ENCODE results near the gene RBM8A. TPM values are rescaled to one million over a fixed set of nuclear protein-coding genes. Genes with fewer than 3 reads are reported as not detected.
"Not testable (repeated sequence)": the region's sequence is repeated elsewhere in the genome, so short reads cannot be mapped to it uniquely, and the experiment has no call there.

RBM8A gene
- total and polyA plus RNA-seq, 9 of the 15 experiments (the other 6 are each of a cell fraction or from before 2014, with no cell fraction given): 215 to 1,035 (median 291) TPM

DNA sequence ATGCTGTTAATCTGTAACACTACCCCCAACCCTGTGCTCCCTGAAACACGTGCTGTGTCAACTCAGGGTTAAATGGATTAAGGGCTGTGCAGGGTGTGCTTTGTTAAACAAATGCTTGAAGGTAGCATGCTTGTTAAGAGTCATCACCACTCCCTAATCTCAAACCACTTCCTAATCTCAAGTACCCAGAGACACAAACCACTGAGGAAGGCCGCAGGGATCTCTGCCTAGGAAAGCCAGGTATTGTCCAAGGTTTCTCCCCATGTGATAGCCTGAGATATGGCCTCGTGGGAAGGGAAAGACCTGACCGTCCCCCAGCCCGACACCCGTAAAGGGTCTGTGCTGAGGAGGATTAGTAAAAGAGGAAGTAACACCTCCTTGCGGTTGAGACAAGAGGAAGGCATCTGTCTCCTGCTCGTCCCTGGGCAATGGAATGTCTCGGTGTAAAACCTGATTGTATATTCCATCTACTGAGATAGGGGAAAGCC lies 5.3 kb upstream of the RBM8A start (continued):
- TF ChIP-seq, protein P1, sequence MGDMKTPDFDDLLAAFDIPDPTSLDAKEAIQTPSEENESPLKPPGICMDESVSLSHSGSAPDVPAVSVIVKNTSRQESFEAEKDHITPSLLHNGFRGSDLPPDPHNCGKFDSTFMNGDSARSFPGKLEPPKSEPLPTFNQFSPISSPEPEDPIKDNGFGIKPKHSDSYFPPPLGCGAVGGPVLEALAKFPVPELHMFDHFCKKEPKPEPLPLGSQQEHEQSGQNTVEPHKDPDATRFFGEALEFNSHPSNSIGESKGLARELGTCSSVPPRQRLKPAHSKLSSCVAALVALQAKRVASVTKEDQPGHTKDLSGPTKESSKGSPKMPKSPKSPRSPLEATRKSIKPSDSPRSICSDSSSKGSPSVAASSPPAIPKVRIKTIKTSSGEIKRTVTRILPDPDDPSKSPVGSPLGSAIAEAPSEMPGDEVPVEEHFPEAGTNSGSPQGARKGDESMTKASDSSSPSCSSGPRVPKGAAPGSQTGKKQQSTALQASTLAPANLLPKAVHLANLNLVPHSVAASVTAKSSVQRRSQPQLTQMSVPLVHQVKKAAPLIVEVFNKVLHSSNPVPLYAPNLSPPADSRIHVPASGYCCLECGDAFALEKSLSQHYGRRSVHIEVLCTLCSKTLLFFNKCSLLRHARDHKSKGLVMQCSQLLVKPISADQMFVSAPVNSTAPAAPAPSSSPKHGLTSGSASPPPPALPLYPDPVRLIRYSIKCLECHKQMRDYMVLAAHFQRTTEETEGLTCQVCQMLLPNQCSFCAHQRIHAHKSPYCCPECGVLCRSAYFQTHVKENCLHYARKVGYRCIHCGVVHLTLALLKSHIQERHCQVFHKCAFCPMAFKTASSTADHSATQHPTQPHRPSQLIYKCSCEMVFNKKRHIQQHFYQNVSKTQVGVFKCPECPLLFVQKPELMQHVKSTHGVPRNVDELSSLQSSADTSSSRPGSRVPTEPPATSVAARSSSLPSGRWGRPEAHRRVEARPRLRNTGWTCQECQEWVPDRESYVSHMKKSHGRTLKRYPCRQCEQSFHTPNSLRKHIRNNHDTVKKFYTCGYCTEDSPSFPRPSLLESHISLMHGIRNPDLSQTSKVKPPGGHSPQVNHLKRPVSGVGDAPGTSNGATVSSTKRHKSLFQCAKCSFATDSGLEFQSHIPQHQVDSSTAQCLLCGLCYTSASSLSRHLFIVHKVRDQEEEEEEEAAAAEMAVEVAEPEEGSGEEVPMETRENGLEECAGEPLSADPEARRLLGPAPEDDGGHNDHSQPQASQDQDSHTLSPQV (IDR thresholded peaks at IDR 0.05): peak; percentile 55; the same call in 1 of the 2 replicates
- TF ChIP-seq MXI1 (IDR thresholded peaks at IDR 0.05; ENCODE audit: low read depth, low read length): peak; percentile 49; the same call in 1 of the 2 replicates
- peak; percentile 94 for TF ChIP-seq SMARCA4 (IDR thresholded peaks at IDR 0.05)
- TF ChIP-seq, protein P2, sequence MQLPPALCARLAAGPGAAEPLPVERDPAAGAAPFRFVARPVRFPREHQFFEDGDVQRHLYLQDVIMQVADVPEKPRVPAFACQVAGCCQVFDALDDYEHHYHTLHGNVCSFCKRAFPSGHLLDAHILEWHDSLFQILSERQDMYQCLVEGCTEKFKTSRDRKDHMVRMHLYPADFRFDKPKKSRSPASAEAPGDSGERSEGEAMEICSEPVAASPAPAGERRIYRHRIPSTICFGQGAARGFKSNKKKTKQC (CRISPR knock-in tag; IDR thresholded peaks at IDR 0.05): peak; percentile 17; the same call in 1 of the 2 replicates
- TF ChIP-seq SMAD4 (CRISPR knock-in tag; conservative IDR thresholded peaks at IDR 0.05): peak; percentile 100
- peak; percentile 31; the same call in 1 of the 2 replicates for TF ChIP-seq KAT7 (CRISPR knock-in tag; IDR thresholded peaks at IDR 0.05; ENCODE audit: borderline replicate concordance)
- TF ChIP-seq, protein P3, sequence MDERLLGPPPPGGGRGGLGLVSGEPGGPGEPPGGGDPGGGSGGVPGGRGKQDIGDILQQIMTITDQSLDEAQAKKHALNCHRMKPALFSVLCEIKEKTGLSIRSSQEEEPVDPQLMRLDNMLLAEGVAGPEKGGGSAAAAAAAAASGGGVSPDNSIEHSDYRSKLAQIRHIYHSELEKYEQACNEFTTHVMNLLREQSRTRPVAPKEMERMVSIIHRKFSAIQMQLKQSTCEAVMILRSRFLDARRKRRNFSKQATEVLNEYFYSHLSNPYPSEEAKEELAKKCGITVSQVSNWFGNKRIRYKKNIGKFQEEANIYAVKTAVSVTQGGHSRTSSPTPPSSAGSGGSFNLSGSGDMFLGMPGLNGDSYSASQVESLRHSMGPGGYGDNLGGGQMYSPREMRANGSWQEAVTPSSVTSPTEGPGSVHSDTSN (CRISPR knock-in tag; IDR thresholded peaks at IDR 0.05; ENCODE audit: low read depth): not testable (repeated sequence)
- TF ChIP-seq, protein P3 (tag; conservative IDR thresholded peaks at IDR 0.05; ENCODE audit: low read depth): peak; percentile 56
- TF ChIP-seq MBD2 (IDR thresholded peaks at IDR 0.05; ENCODE audit: borderline replicate concordance, low read depth): peak; percentile 67; the same call in 1 of the 2 replicates
- TF ChIP-seq KDM1A (IDR thresholded peaks at IDR 0.05): peak; percentile 99
- TF ChIP-seq MECOM (CRISPR knock-in tag; IDR thresholded peaks at IDR 0.05): peak; percentile 90
- peak in 1 of 2 experiments; percentile 96; a peak in 2 of 4 replicates for TF ChIP-seq HDAC1 (IDR thresholded peaks at IDR 0.05)
- TF ChIP-seq, protein P4, sequence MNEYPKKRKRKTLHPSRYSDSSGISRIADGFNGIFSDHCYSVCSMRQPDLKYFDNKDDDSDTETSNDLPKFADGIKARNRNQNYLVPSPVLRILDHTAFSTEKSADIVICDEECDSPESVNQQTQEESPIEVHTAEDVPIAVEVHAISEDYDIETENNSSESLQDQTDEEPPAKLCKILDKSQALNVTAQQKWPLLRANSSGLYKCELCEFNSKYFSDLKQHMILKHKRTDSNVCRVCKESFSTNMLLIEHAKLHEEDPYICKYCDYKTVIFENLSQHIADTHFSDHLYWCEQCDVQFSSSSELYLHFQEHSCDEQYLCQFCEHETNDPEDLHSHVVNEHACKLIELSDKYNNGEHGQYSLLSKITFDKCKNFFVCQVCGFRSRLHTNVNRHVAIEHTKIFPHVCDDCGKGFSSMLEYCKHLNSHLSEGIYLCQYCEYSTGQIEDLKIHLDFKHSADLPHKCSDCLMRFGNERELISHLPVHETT (CRISPR knock-in tag; conservative IDR thresholded peaks at IDR 0.05 in 1 of 2, IDR thresholded peaks at IDR 0.05 in 1 of 2): peak in 1 of 2 experiments; percentile 55; a peak in 1 of 4 replicates
- TF ChIP-seq PHB2 (IDR thresholded peaks at IDR 0.05; ENCODE audit: low read depth): peak; percentile 85
- peak; percentile 77 for TF ChIP-seq LEF1 (IDR thresholded peaks at IDR 0.05)
- TF ChIP-seq, protein P5, sequence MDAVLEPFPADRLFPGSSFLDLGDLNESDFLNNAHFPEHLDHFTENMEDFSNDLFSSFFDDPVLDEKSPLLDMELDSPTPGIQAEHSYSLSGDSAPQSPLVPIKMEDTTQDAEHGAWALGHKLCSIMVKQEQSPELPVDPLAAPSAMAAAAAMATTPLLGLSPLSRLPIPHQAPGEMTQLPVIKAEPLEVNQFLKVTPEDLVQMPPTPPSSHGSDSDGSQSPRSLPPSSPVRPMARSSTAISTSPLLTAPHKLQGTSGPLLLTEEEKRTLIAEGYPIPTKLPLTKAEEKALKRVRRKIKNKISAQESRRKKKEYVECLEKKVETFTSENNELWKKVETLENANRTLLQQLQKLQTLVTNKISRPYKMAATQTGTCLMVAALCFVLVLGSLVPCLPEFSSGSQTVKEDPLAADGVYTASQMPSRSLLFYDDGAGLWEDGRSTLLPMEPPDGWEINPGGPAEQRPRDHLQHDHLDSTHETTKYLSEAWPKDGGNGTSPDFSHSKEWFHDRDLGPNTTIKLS (IDR thresholded peaks at IDR 0.05; ENCODE audit: borderline replicate concordance, low read depth): peak; percentile 12; the same call in 1 of the 2 replicates
- peak; percentile 94 for TF ChIP-seq DPF2 (IDR thresholded peaks at IDR 0.05)
- peak; percentile 99 for TF ChIP-seq HDAC2 (IDR thresholded peaks at IDR 0.05)
- TF ChIP-seq ARID1B (IDR thresholded peaks at IDR 0.05): peak; percentile 96

Measured in K562 (cell line).